ENCODE results near the gene TTLL13.

DNA sequence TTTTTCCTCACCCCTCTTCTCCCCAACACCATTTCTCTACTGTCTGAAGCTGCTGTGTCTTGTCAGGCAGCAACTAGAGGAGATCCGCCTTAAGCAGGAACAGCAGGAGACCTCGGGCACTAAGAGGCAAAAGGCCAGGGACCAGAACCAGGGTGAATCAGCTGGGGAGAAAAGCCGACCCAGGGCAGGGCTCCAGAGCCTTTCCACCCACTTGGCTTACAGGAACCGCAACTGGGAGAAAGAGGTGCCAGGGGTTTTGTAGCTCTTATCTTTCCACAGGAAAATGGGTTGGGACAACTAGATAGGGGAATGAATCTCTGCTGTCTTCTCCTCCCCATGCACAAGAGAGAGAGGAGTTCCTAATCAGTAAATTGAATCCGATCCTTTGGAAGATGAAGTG is 13.1 kb downstream of the TTLL13 start:
- TF ChIP-seq, protein P1, sequence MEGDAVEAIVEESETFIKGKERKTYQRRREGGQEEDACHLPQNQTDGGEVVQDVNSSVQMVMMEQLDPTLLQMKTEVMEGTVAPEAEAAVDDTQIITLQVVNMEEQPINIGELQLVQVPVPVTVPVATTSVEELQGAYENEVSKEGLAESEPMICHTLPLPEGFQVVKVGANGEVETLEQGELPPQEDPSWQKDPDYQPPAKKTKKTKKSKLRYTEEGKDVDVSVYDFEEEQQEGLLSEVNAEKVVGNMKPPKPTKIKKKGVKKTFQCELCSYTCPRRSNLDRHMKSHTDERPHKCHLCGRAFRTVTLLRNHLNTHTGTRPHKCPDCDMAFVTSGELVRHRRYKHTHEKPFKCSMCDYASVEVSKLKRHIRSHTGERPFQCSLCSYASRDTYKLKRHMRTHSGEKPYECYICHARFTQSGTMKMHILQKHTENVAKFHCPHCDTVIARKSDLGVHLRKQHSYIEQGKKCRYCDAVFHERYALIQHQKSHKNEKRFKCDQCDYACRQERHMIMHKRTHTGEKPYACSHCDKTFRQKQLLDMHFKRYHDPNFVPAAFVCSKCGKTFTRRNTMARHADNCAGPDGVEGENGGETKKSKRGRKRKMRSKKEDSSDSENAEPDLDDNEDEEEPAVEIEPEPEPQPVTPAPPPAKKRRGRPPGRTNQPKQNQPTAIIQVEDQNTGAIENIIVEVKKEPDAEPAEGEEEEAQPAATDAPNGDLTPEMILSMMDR (IDR thresholded peaks at IDR 0.05) = no peak
- TF ChIP-seq POLR2A (IDR thresholded peaks at IDR 0.05) = no peak

Measured in adrenal gland (tissue), 5 donors.